LHCN-M2 (cell line): ENCODE measurements around the gene TCHP. TPM values are rescaled to one million over a fixed set of nuclear protein-coding genes. Genes with fewer than 3 reads are reported as not detected.
A peak's percentile ranks its signal among the peaks of the same experiment; 100 is the strongest.

Experiments
- DNase-seq: peaks from one replicate; pipeline ENCODE4 v3.0.0-alpha.2; 2012; ENCODE audit warnings: low read depth
- total RNA-seq: library from RNA; depleted of rRNA; stranded (reverse); fragments of >200 nt; gene quantifications from 2 replicates; pipeline ENCODE4 v1.2.3, GENCODE V29; 2014; rRNA removed

The TCHP gene
- total RNA-seq, 1 experiment from 2014 or later: 19.0 TPM

- DNase-seq: peak; percentile 34
These were observed 61.5 kb downstream of the TCHP start for GRCh38 chr12:109961612-109962011.

GRCh38 chr12:109962398-109962797, 62.3 kb downstream of the TCHP start:
- no peak for DNase-seq

DNA sequence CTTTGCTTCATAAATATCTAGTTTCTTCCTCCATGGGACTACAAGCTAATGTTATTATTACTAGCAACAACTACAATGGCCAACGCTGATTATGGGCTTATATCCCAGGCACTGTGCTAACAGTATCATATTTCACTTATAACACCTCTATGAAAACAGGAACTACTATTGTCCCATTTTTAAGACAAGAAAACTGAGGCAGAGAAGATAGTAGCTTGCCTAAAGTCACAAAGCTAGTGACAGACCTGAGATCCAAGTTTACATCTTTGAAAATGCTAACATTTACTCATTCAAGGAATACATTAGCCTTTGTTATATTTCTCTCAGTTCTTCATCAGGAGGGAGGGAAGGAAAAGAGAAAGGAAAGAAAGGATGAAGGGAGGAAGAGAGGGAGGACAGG, 63.3 kb downstream of the TCHP start:
- DNase-seq: no peak

DNA sequence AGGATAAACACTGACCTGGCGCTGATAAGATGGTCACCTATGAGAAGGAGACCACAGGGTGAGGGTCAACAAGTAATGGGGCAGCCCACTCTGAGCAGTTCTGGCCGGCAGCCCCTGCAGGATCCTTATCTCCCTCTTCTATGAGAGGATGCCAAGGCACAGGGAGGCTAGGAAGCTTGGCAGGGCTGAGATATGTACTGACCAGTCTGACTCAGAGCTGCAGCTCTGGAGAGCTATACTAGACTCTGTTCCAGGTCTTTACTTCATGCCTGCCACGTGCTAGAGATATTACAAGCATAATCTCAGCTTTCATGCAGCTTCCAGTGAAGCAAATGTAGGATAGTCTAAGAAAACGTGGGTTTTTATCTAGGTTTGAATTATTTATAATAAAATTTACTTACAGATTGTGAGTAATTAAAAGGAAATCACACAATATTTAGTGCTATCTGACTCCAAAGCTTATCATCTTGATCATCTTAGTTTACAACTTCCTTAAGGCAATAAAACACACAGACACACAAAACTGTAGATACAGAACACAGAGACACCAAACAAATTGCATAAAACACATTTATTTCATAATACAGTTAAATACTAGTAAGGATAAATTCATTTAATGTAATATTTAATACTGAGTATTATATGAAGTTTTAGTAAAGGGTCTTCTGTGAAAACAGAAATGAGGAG, 63.8 kb downstream of the TCHP start:
- DNase-seq: peak; percentile 38

- DNase-seq: no peak
These were observed 66.5 kb downstream of the TCHP start for GRCh38 chr12:109966546-109966945.

DNA sequence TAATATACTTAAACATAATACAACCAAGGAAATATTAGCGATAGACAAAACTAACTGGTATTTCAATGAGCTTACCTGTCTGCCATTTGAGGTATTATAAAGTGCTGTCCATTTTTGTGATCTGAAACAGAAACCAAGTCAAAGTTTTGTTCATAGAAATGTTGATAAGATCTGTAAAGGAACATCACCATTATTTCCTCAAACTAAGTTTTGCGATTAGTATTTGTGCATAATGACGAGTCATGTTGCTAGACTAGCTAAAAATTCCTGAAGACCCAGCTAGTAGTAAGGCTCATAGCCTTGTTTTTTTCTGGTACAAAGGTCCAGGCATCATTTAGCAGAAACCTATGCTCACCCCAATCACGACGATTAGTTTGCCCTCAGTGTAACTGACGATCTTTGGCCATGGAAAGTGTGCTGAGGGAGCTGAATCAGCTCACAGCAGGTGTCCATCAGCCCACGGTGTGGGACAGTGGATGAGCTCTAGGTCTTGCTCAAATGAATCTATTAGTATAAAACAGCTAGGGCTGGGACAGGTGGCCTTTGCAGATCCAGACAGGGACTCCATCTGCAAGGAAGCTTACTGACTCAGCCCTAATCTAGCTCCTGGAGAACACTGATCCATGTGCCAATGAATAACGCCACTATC, 67.4 kb downstream of the TCHP start:
- DNase-seq: no peak

Other genes starting within 250 kb of the TCHP start
- gene FAM222A, start 186.4 kb upstream of the TCHP start, total RNA-seq: 1.2 and 1.7 TPM in 2 replicates
- 0.34 TPM in 1 of 2 replicates, not detected in the other for gene TRPV4, start 66.9 kb upstream of the TCHP start, total RNA-seq
- 51.7 and 74.8 TPM in 2 replicates for gene GLTP, start 19.7 kb upstream of the TCHP start, total RNA-seq
- gene GIT2, start 96.1 kb downstream of the TCHP start, total RNA-seq: 31.4 and 38.4 TPM in 2 replicates
- gene ANKRD13A, start 99.2 kb downstream of the TCHP start, total RNA-seq: 90.2 and 99.1 TPM in 2 replicates
- 7.7 and 9.0 TPM in 2 replicates for gene C12orf76, start 148.2 kb downstream of the TCHP start, total RNA-seq
- 15.5 and 16.9 TPM in 2 replicates for gene IFT81, start 224.1 kb downstream of the TCHP start, total RNA-seq